ENCODE data around the gene C22orf23. TPM values are rescaled to one million over a fixed set of nuclear protein-coding genes. Genes with fewer than 3 reads are reported as not detected.

The C22orf23 gene
- polyA plus RNA-seq, 1 donor (not counting 4 experiments of a cell fraction or from before 2014, with no cell fraction given), result not detected

GRCh38 chr22:37971475-37972434 lies 18.4 kb upstream of the C22orf23 start:
- H3K9ac ChIP-seq (ENCODE audit: control insufficient read depth, extremely low read depth, insufficient read depth, low read length), result no peak overlapping the region
- peaks cover 3% of the 10 kb centered on the region for H3K9me1 ChIP-seq (ENCODE audit: control insufficient read depth, extremely low read depth, insufficient read depth, low read length)
- DNase-seq (ENCODE audit: low read depth, low spot score) (no peak), FAIRE-seq (no peak)
- H4K20me1 ChIP-seq (ENCODE audit: control insufficient read depth, extremely low read depth, insufficient read depth, low read length), result no peaks in the 10 kb centered on the region
- no peak overlapping the region for H2AFZ ChIP-seq (ENCODE audit: control insufficient read depth, low read length)
- no peaks in the 10 kb centered on the region for H3K9me3 ChIP-seq (ENCODE audit: control insufficient read depth, low read depth, low read length)
- TF ChIP-seq EZH2 (IDR thresholded peaks at IDR 0.05; ENCODE audit: low read length), result no peak
- no peak for TF ChIP-seq CTCF (optimal IDR thresholded peaks at IDR 0.05 in 1 of 3, IDR thresholded peaks at IDR 0.05 in 1 of 3, conservative IDR thresholded peaks at IDR 0.05 in 1 of 3; ENCODE audit: extremely low read depth in 1 of 3, insufficient read depth in 2 of 3, low read length in 3 of 3)
- peaks cover 11 to 21% of the 10 kb centered on the region in 2 experiments for H3K36me3 ChIP-seq (ENCODE audit: control insufficient read depth in 2 of 2, extremely low read depth in 1 of 2, insufficient read depth in 2 of 2, low read length in 2 of 2)
- no peaks in the 10 kb centered on the region for H3K27me3 ChIP-seq (ENCODE audit: control insufficient read depth, extremely low read depth, insufficient read depth, low read length)
- no peak overlapping the region for H3K4me2 ChIP-seq (ENCODE audit: control insufficient read depth, extremely low read depth, insufficient read depth, low read depth, low read length)
- no peak overlapping the region for H3K27ac ChIP-seq (ENCODE audit: control insufficient read depth, insufficient read depth, low read length)
- peaks cover 7% of the 10 kb centered on the region for H3K4me1 ChIP-seq (ENCODE audit: control insufficient read depth, extremely low read depth, insufficient read depth, low read length)
- no peak overlapping the region for H3K4me3 ChIP-seq (ENCODE audit: control insufficient read depth in 2 of 3, extremely low read depth in 1 of 3, insufficient read depth in 2 of 3, low read depth in 1 of 3, low read length in 3 of 3)
- dilution Hi-C loops (cut with MboI; ENCODE audit: extremely low pct_ligation_motif_present, low sequenced_read_pairs), result no loop called here
- H3K79me2 ChIP-seq (ENCODE audit: control insufficient read depth, insufficient read depth, low read length), result no peaks in the 10 kb centered on the region

- H3K36me3 ChIP-seq (ENCODE audit: control insufficient read depth in 2 of 2, extremely low read depth in 1 of 2, insufficient read depth in 2 of 2, low read length in 2 of 2), result peaks cover 17 to 26% of the 10 kb centered on the region in 2 experiments
- no peak overlapping the region for H3K4me2 ChIP-seq (ENCODE audit: control insufficient read depth, extremely low read depth, insufficient read depth, low read depth, low read length)
- no peaks in the 10 kb centered on the region for H3K9me1 ChIP-seq (ENCODE audit: control insufficient read depth, extremely low read depth, insufficient read depth, low read length)
- peaks cover 7% of the 10 kb centered on the region for H3K4me1 ChIP-seq (ENCODE audit: control insufficient read depth, extremely low read depth, insufficient read depth, low read length)
- DNase-seq (ENCODE audit: low read depth, low spot score) (no peak), FAIRE-seq (no peak)
- no peak overlapping the region for H3K27ac ChIP-seq (ENCODE audit: control insufficient read depth, insufficient read depth, low read length)
- H3K9ac ChIP-seq (ENCODE audit: control insufficient read depth, extremely low read depth, insufficient read depth, low read length), result no peak overlapping the region
- no peak overlapping the region for H3K4me3 ChIP-seq (ENCODE audit: control insufficient read depth in 2 of 3, extremely low read depth in 1 of 3, insufficient read depth in 2 of 3, low read depth in 1 of 3, low read length in 3 of 3)
- H3K79me2 ChIP-seq (ENCODE audit: control insufficient read depth, insufficient read depth, low read length), result no peaks in the 10 kb centered on the region
- H3K9me3 ChIP-seq (ENCODE audit: control insufficient read depth, low read depth, low read length), result no peaks in the 10 kb centered on the region
- H2AFZ ChIP-seq (ENCODE audit: control insufficient read depth, low read length), result no peak overlapping the region
- dilution Hi-C loops (cut with MboI; ENCODE audit: extremely low pct_ligation_motif_present, low sequenced_read_pairs), result no loop called here
- TF ChIP-seq EZH2 (IDR thresholded peaks at IDR 0.05; ENCODE audit: low read length), result no peak
- no peak for TF ChIP-seq CTCF (optimal IDR thresholded peaks at IDR 0.05 in 1 of 3, IDR thresholded peaks at IDR 0.05 in 1 of 3, conservative IDR thresholded peaks at IDR 0.05 in 1 of 3; ENCODE audit: extremely low read depth in 1 of 3, insufficient read depth in 2 of 3, low read length in 3 of 3)
- H4K20me1 ChIP-seq (ENCODE audit: control insufficient read depth, extremely low read depth, insufficient read depth, low read length), result no peaks in the 10 kb centered on the region
- no peaks in the 10 kb centered on the region for H3K27me3 ChIP-seq (ENCODE audit: control insufficient read depth, extremely low read depth, insufficient read depth, low read length)
Measured at GRCh38 chr22:37970864-37971263, 17.5 kb upstream of the C22orf23 start.
